ENCODE data around the gene SMAD6.

DNA sequence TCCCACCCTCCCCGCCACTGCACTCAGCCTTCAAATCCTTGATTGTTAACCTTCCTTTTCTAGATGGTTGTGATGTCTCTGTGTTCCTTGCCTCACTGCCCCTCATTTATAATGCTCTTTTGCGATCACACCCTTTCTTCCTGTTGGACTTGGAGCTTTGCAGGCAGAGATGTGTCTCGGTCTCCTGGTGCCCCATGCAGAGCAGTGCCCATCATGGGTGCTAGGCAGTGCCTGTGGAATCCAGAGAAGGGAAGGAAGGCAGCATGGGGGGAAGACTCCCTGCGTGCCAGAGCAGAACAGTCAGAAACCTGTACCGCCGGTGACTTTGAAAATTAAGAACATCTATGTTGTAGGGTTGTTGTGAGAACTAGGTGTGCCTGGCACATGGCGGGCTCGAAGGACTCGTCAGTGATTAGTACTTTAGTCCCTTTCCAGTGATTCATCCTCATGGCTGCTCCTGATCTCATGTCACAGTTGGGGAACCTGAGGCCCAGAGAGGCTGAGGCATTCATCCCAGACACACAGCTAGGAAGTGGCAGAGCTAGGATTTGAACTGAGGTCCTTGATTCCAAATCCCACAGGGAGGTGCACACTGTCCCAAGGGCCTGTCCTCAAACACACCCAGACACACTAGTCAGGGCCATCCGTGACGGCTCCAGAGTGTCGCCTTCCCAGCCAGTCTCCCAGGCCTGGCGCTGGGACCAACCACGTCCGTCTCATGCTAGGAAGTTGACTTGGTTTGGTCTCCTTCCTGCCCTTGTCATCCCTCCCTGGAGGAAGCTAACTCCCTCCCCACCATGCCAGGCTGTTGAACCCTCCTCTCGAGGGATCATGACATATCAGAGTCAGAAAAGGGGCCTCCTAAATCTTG, 58.3 kb downstream of the SMAD6 start:
- TF ChIP-seq, protein P1, sequence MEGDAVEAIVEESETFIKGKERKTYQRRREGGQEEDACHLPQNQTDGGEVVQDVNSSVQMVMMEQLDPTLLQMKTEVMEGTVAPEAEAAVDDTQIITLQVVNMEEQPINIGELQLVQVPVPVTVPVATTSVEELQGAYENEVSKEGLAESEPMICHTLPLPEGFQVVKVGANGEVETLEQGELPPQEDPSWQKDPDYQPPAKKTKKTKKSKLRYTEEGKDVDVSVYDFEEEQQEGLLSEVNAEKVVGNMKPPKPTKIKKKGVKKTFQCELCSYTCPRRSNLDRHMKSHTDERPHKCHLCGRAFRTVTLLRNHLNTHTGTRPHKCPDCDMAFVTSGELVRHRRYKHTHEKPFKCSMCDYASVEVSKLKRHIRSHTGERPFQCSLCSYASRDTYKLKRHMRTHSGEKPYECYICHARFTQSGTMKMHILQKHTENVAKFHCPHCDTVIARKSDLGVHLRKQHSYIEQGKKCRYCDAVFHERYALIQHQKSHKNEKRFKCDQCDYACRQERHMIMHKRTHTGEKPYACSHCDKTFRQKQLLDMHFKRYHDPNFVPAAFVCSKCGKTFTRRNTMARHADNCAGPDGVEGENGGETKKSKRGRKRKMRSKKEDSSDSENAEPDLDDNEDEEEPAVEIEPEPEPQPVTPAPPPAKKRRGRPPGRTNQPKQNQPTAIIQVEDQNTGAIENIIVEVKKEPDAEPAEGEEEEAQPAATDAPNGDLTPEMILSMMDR (IDR thresholded peaks at IDR 0.05; ENCODE audit: low read depth, low read length, poor library complexity, severe bottlenecking): no peak
- TF ChIP-seq EZH2phosphoT487 (IDR thresholded peaks at IDR 0.05; ENCODE audit: borderline replicate concordance, low read length): no peak

Data from DOHH2 (cell line).